HepG2 (cell line): ENCODE data around the gene AASS. TPM values are rescaled to one million over a fixed set of nuclear protein-coding genes. Genes with fewer than 3 reads are reported as not detected.

Source experiments
- CREM ChIP-seq, 2 experiments: sonication (generic) in 1 of 2; formaldehyde crosslinking in 1 of 2; IDR thresholded peaks; 2 replicates each; pipeline versions ENCODE4 v1.4.0 to v1.6.1; 2016 to 2020; ENCODE audit warnings: antibody characterized with exemption in 1 of 2, mild to moderate bottlenecking in 1 of 2, missing genetic modification reagents in 1 of 2
- MTA3 ChIP-seq: sonication (generic); formaldehyde crosslinking; IDR thresholded peaks from 2 replicates; pipeline ENCODE4 v1.4.0; 2020; ENCODE audit warnings: missing genetic modification reagents
- SRSF9 ChIP-seq: fragments of 200-400 bp; formaldehyde crosslinking; IDR thresholded peaks from 2 replicates; pipeline ENCODE4 v1.6.1; 2018; ENCODE audit warnings: borderline replicate concordance, mild to moderate bottlenecking, low read depth, low read length; ENCODE audit not compliant: insufficient read depth, poor library complexity, severe bottlenecking
- THYN1 ChIP-seq: sonication (generic); formaldehyde crosslinking; IDR thresholded peaks from 2 replicates; pipeline ENCODE4 v1.8.1; 2023; ENCODE audit warnings: low read depth, mild to moderate bottlenecking, moderate library complexity, missing genetic modification reagents, borderline replicate concordance
- ZNF138 ChIP-seq: sonication (generic); formaldehyde crosslinking; IDR thresholded peaks from 2 replicates; pipeline ENCODE4 v1.5.0; 2020; ENCODE audit warnings: mild to moderate bottlenecking, low read depth, missing genetic modification reagents
- ZNF407 ChIP-seq: sonication (generic); formaldehyde crosslinking; IDR thresholded peaks from one replicate; pipeline ENCODE4 v1.5.1; 2020; ENCODE audit warnings: mild to moderate bottlenecking, missing genetic modification reagents; ENCODE audit errors: not compliant biosample characterization
- ZNF570 ChIP-seq: sonication (generic); formaldehyde crosslinking; IDR thresholded peaks from 2 replicates; pipeline ENCODE4 v1.4.0; 2020; ENCODE audit warnings: mild to moderate bottlenecking, missing genetic modification reagents, borderline replicate concordance
- polyA plus RNA-seq, 8 experiments: library from polyadenylated mRNA; depleted of rRNA in 3 of 8; stranded (reverse) in 7 of 8; unstranded in 1 of 8; fragments of >200 nt; fragmentation: Illumina TruSeq in 4 of 8; extraction: Trizol in 4 of 8; gene quantifications; 2 replicates each; pipeline versions ENCODE4 v1.2.1 to v1.2.3, GENCODE V29; 2011 to 2016; ENCODE audit warnings: low read depth in 4 of 8, missing spikeins in 1 of 8, mixed read lengths in 1 of 8; ENCODE audit not compliant: insufficient read depth in 1 of 8
- total RNA-seq, 5 experiments: library from RNA; depleted of rRNA; stranded (reverse); fragments of >200 nt; fragmentation: Illumina TruSeq; extraction: Trizol; gene quantifications; 2 replicates each; pipeline ENCODE4 v1.2.3, GENCODE V29; 2016; ENCODE audit warnings: low read depth in 1 of 5

AASS gene
- total and polyA plus RNA-seq, 2 of the 13 experiments (the other 11 are each of a cell fraction or from before 2014, with no cell fraction given) = 11.6 to 43.9 TPM

- TF ChIP-seq ZNF407 (CRISPR knock-in tag) (no peak), THYN1 (CRISPR knock-in tag) (no peak), MTA3 (CRISPR knock-in tag) (no peak), ZNF570 (no peak), SRSF9 (no peak), CREM (IDR thresholded peaks at IDR 0.05) (no peak), CREM (CRISPR knock-in tag; IDR thresholded peaks at IDR 0.05) (no peak), ZNF138 (CRISPR knock-in tag) (no peak)
These were observed 77.0 kb downstream of the AASS start (continued) for GRCh38 chr7:122067077-122067476.
